K562 (cell line): ENCODE results near the gene SEMA6B. TPM values are rescaled to one million over a fixed set of nuclear protein-coding genes. Genes with fewer than 3 reads are reported as not detected.

Experiments
- ATAC-seq: fragments of 200-7000 bp; cut with Tn5 transposase; 3 replicates; pipeline ENCODE4 v1.9.1; 2020; ENCODE audit warnings: moderate library complexity
- BruUV-seq: library from RNA; stranded (reverse); fragments of 400-500 nt; replicated peaks from 2 replicates; lab custom pipeline; 2021; lab: Mats Ljungman, UMichigan
- CTCF ChIA-PET: fragments of 300-600 bp; formaldehyde crosslinking; extraction: SDS; loops from one replicate; lab custom pipeline; 2021; ENCODE audit warnings: low intra/inter-chr PET ratio; lab: Yijun Ruan, JAX
- POLR2A ChIA-PET: fragments of 300-600, 350-650 bp; sonication (Branson Sonifier 250); formaldehyde crosslinking; extraction: SDS; loops from one replicate; lab custom pipeline; 2021; ENCODE audit warnings: antibody characterized with exemption, inconsistent platforms; lab: Yijun Ruan, JAX
- DNase-seq, 4 experiments: peaks; one replicate each; pipeline versions ENCODE4 v3.0.0 to v3.0.0-alpha.2; 2011 to 2018; ENCODE audit warnings: low spot score in 3 of 4, mixed read lengths in 3 of 4; ENCODE audit errors: extremely low read depth in 1 of 4
- FAIRE-seq: peaks from 2 replicates; lab custom pipeline; 2011; peaks lifted over from hg19 to GRCh38; lab: Jason Lieb, UNC
- H2AFZ ChIP-seq: 2 replicates; pipeline ENCODE4 v1.6.0; 2011; ENCODE audit warnings: low read depth, low read length, control low read depth, inconsistent platforms
- H3K27ac ChIP-seq: fragments of 200-600 bp; 3 replicates; pipeline ENCODE4 v1.8.0; 2011; ENCODE audit warnings: low read depth, mild to moderate bottlenecking, control low read depth, inconsistent platforms, low read length, moderate library complexity, mixed read lengths; ENCODE audit errors: extremely low read depth
- H3K27me3 ChIP-seq, 2 experiments: fragments of 300-600 bp in 1 of 2; 2 replicates in 1 of 2; 3 replicates in 1 of 2; pipeline versions ENCODE4 v1.6.0 to v1.8.0; 2011; ENCODE audit warnings: inconsistent platforms in 2 of 2, low read length in 2 of 2, mild to moderate bottlenecking in 1 of 2, mixed read lengths in 1 of 2, moderate library complexity in 1 of 2; ENCODE audit not compliant: control insufficient read depth in 2 of 2, insufficient read depth in 2 of 2
- H3K36me3 ChIP-seq: fragments of 300-600 bp; 3 replicates; pipeline ENCODE4 v1.8.0; 2011; ENCODE audit warnings: mild to moderate bottlenecking, low read length, inconsistent platforms; ENCODE audit not compliant: control insufficient read depth, insufficient read depth
- H3K4me1 ChIP-seq, 2 experiments: fragments of 200-600 bp in 1 of 2; replicated peaks in 1 of 2; 2 replicates in 1 of 2; 3 replicates in 1 of 2; pipeline versions ENCODE4 v1.5.1 to v1.8.0; 2011; ENCODE audit warnings: inconsistent platforms in 2 of 2, low read length in 2 of 2, mild to moderate bottlenecking in 1 of 2, mixed read lengths in 1 of 2, moderate library complexity in 1 of 2; ENCODE audit not compliant: control insufficient read depth in 2 of 2, insufficient read depth in 2 of 2
- H3K4me2 ChIP-seq: 2 replicates; pipeline ENCODE4 v1.6.1; 2011; ENCODE audit warnings: low read length, control low read depth, inconsistent platforms, mixed read lengths; ENCODE audit not compliant: insufficient read depth
- H3K4me3 ChIP-seq: fragments of 200-600 bp; sonication (generic), shearing (Covaris generic); 2 replicates; pipeline ENCODE4 v1.5.1; 2016; ENCODE audit warnings: control low read depth, inconsistent platforms
- H3K79me2 ChIP-seq: fragments of 200-600 bp; 3 replicates; pipeline ENCODE4 v1.8.0; 2011; ENCODE audit warnings: low read length, inconsistent platforms; ENCODE audit not compliant: control insufficient read depth, insufficient read depth
- H3K9ac ChIP-seq, 2 experiments: 2 replicates each; pipeline versions ENCODE4 v1.6.0 to v1.6.1; 2011; ENCODE audit warnings: low read depth in 2 of 2, low read length in 2 of 2, control low read depth in 1 of 2, inconsistent platforms in 1 of 2, mild to moderate bottlenecking in 1 of 2, mixed read lengths in 1 of 2; ENCODE audit not compliant: insufficient read depth in 1 of 2
- H3K9me1 ChIP-seq: one replicate; pipeline ENCODE4 v1.6.0; 2011; ENCODE audit warnings: inconsistent platforms, mild to moderate bottlenecking, low read length, moderate library complexity; ENCODE audit not compliant: control insufficient read depth, insufficient read depth
- H3K9me3 ChIP-seq: replicated peaks from 2 replicates; pipeline ENCODE4 v1.5.1; 2011; ENCODE audit warnings: low read depth, low read length, inconsistent platforms; ENCODE audit not compliant: control insufficient read depth, insufficient read depth
- H4K20me1 ChIP-seq: replicated peaks from 2 replicates; pipeline ENCODE4 v1.6.1; 2011; ENCODE audit warnings: low read length, inconsistent platforms, mixed read lengths; ENCODE audit not compliant: control insufficient read depth, insufficient read depth
- ADNP ChIP-seq: fragments of 200-800 bp; sonication (Bioruptor generic); IDR thresholded peaks from 2 replicates; pipeline ENCODE4 v1.6.1; 2016; ENCODE audit warnings: missing genetic modification characterization, missing compliant biosample characterization
- CBFB ChIP-seq: sonication (generic); formaldehyde crosslinking; IDR thresholded peaks from 2 replicates; pipeline ENCODE4 v1.4.0; 2020; ENCODE audit warnings: mild to moderate bottlenecking, missing genetic modification reagents
- FOSL1 ChIP-seq: fragments of 200-800 bp; sonication (Bioruptor generic); conservative IDR thresholded peaks from 2 replicates; pipeline ENCODE4 v1.6.1; 2016; ENCODE audit warnings: missing genetic modification characterization, missing compliant biosample characterization
- JUND ChIP-seq, 2 experiments: IDR thresholded peaks; 2 replicates in 1 of 2; 3 replicates in 1 of 2; pipeline ENCODE4 v1.6.1; 2011; ENCODE audit warnings: borderline replicate concordance in 2 of 2, low read depth in 2 of 2, low read length in 2 of 2, improper control_type of control experiment in 1 of 2, missing biosample characterization in 1 of 2, missing genetic modification characterization in 1 of 2, missing genetic modification reagents in 1 of 2
- POLR2G ChIP-seq: fragments of 200-400 bp; formaldehyde crosslinking; IDR thresholded peaks from 2 replicates; pipeline ENCODE4 v1.6.1; 2017; ENCODE audit warnings: low read depth, mild to moderate bottlenecking, antibody characterized with exemption, low read length, moderate library complexity
- ZBTB7A ChIP-seq: IDR thresholded peaks from 2 replicates; pipeline ENCODE4 v1.6.1; 2011; ENCODE audit warnings: low read depth, mild to moderate bottlenecking, low read length, moderate library complexity, borderline replicate concordance; ENCODE audit not compliant: control insufficient read depth
- ZNF75A ChIP-seq: fragments of 450-650 bp; formaldehyde crosslinking; IDR thresholded peaks from 2 replicates; pipeline ENCODE4 v1.4.0; 2020; ENCODE audit warnings: mild to moderate bottlenecking
- WGBS: fragments of 100-300 bp; shearing (Covaris generic); methylation state at CpG from one replicate; pipeline ENCODE4 v1.1.6; 2016; ENCODE audit warnings: low coverage, mixed read lengths; ENCODE audit not compliant: insufficient coverage; ENCODE audit errors: missing lambda C conversion rate; 5-methylcytosine and 5-hydroxymethylcytosine counted together
- in situ Hi-C: fragments of 300-500 bp; cut with MboI; formaldehyde crosslinking; loops from 4 replicates; pipeline ENCODE4 v1.15.0; 2018; ENCODE audit warnings: inconsistent platforms, mixed read lengths
- intact Hi-C: fragments of 100-400 bp; cut with micrococcal nuclease; formaldehyde crosslinking; loops from 2 replicates; pipeline ENCODE4 v1.14.2; 2022
- polyA plus RNA-seq, 8 experiments: library from polyadenylated mRNA; depleted of rRNA in 4 of 8; stranded (reverse) in 5 of 8; unstranded in 3 of 8; fragments of >200 nt; fragmentation: Nextera tagmentation in 2 of 8; fragmentation: Illumina TruSeq in 1 of 8; extraction: Ambion mirVana in 2 of 8; extraction: Trizol in 1 of 8; gene quantifications; 2 replicates each; pipeline versions ENCODE4 v1.2.1 to v1.2.3, GENCODE V29; 2011 to 2014; ENCODE audit warnings: inconsistent platforms in 1 of 8, missing spikeins in 1 of 8
- total RNA-seq, 7 experiments: library from RNA; depleted of rRNA in 6 of 7; stranded (reverse); fragments of >200 nt in 6 of 7; fragmentation: Illumina TruSeq in 2 of 7; extraction: Trizol in 2 of 7; gene quantifications; 2 replicates each; pipeline versions ENCODE4 v1.2.1 to v1.2.3, GENCODE V29; 2011 to 2021; ENCODE audit warnings: low replicate concordance in 1 of 7
- TF ChIP-seq, protein P1 (sequence below): IDR thresholded peaks from 2 replicates; pipeline ENCODE4 v1.6.1; 2011; ENCODE audit warnings: borderline replicate concordance, low read depth, mild to moderate bottlenecking, moderate library complexity, low read length; ENCODE audit not compliant: insufficient read depth, poor library complexity, severe bottlenecking
- TF ChIP-seq, protein P2 (sequence below), 3 experiments: IDR thresholded peaks in 2 of 3; conservative IDR thresholded peaks in 1 of 3; 2 replicates each; pipeline ENCODE4 v1.5.1; 2011 to 2012; ENCODE audit warnings: low read length in 3 of 3, mild to moderate bottlenecking in 3 of 3, control low read depth in 2 of 3, improper control_type of control experiment in 1 of 3, inconsistent platforms in 1 of 3, low read depth in 1 of 3, mixed read lengths in 1 of 3, moderate library complexity in 1 of 3; ENCODE audit not compliant: insufficient read depth in 2 of 3
- TF ChIP-seq, protein P3 (sequence below): sonication (generic); formaldehyde crosslinking; IDR thresholded peaks from 2 replicates; pipeline ENCODE4 v1.8.1; 2023; ENCODE audit warnings: mild to moderate bottlenecking, missing genetic modification reagents
- TF ChIP-seq, protein P4 (sequence below), 2 experiments: fragments of 450-650 bp in 1 of 2; sonication (generic) in 1 of 2; formaldehyde crosslinking in 1 of 2; IDR thresholded peaks in 1 of 2; conservative IDR thresholded peaks in 1 of 2; 2 replicates each; pipeline versions ENCODE4 v1.6.1 to v1.8.1; 2016 to 2023; ENCODE audit warnings: mild to moderate bottlenecking in 2 of 2, moderate library complexity in 2 of 2, inconsistent platforms in 1 of 2, missing genetic modification reagents in 1 of 2

SEMA6B gene
- total and polyA plus RNA-seq, 9 of the 15 experiments (the other 6 are each of a cell fraction or from before 2014, with no cell fraction given): 0.65 to 4.6 (median 2.5) TPM; not detected in 2

DNA sequence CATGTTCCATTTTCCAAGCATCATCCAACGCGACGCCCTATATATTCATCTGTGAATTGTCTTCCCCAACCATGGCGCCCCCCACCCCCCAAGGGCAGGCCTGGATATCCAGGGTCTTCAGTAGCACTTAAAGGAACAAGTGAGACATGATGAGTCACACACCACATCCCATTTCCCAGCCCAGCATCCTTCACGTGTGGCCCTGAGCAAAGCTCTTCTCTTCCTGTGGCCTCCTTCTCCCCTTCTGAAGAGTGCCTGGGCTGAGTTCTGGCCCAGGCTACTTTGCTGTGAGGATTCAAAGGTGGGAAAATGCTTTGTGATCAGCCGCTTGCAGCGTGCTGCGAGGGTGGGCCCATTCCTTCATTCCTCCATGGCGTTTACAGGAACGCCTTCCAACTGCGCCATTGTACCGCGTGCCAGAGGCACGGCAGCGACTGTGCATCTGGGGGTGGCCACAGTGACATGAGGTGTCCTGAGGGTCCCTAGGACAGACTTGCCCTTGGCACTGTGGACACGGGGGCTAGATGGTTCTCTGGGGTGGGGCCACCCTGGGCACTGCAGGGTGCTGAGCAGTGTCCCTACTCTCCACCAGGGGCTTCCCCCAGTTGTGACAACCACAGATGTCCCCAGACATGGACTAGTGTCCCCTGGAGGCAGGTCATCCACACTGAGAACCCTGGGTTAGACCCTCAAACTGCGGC is 52.9 kb downstream of the SEMA6B start:
- H3K36me3 ChIP-seq: peaks cover 13% of the 10 kb centered on the region; the same call in 1 of the 3 replicates
- intact Hi-C loops: no loop called here
- H3K27ac ChIP-seq: no peak overlapping the region
- peaks cover 3% of the 10 kb centered on the region for H3K9me1 ChIP-seq
- POLR2A ChIA-PET: no interaction called here
- no TSS peak for BruUV-seq
- H3K4me3 ChIP-seq: no peak overlapping the region
- CTCF ChIA-PET: no interaction called here
- H3K4me1 ChIP-seq: peaks cover 0 to 73% of the 10 kb centered on the region in 2 experiments; a peak in 2 of 5 replicates
- in situ Hi-C loops: no loop called here
- H3K9ac ChIP-seq: no peak overlapping the region; a peak in 1 of 4 replicates
- TF ChIP-seq, protein P1, sequence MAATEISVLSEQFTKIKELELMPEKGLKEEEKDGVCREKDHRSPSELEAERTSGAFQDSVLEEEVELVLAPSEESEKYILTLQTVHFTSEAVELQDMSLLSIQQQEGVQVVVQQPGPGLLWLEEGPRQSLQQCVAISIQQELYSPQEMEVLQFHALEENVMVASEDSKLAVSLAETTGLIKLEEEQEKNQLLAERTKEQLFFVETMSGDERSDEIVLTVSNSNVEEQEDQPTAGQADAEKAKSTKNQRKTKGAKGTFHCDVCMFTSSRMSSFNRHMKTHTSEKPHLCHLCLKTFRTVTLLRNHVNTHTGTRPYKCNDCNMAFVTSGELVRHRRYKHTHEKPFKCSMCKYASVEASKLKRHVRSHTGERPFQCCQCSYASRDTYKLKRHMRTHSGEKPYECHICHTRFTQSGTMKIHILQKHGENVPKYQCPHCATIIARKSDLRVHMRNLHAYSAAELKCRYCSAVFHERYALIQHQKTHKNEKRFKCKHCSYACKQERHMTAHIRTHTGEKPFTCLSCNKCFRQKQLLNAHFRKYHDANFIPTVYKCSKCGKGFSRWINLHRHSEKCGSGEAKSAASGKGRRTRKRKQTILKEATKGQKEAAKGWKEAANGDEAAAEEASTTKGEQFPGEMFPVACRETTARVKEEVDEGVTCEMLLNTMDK: peak; percentile 7
- TF ChIP-seq JUND (IDR thresholded peaks at IDR 0.05; ENCODE audit: borderline replicate concordance, low read depth, low read length): peak; percentile 34; the same call in 1 of the 2 replicates
- no peak for TF ChIP-seq JUND (tag; IDR thresholded peaks at IDR 0.05; ENCODE audit: borderline replicate concordance, low read depth, low read length)
- TF ChIP-seq POLR2G: peak; percentile 45; the same call in 1 of the 2 replicates
- TF ChIP-seq, protein P2, sequence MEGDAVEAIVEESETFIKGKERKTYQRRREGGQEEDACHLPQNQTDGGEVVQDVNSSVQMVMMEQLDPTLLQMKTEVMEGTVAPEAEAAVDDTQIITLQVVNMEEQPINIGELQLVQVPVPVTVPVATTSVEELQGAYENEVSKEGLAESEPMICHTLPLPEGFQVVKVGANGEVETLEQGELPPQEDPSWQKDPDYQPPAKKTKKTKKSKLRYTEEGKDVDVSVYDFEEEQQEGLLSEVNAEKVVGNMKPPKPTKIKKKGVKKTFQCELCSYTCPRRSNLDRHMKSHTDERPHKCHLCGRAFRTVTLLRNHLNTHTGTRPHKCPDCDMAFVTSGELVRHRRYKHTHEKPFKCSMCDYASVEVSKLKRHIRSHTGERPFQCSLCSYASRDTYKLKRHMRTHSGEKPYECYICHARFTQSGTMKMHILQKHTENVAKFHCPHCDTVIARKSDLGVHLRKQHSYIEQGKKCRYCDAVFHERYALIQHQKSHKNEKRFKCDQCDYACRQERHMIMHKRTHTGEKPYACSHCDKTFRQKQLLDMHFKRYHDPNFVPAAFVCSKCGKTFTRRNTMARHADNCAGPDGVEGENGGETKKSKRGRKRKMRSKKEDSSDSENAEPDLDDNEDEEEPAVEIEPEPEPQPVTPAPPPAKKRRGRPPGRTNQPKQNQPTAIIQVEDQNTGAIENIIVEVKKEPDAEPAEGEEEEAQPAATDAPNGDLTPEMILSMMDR (IDR thresholded peaks at IDR 0.05 in 2 of 3, conservative IDR thresholded peaks at IDR 0.05 in 1 of 3; ENCODE audit: insufficient read depth in 2 of 3, low read depth in 1 of 3, low read length in 3 of 3): peak; percentile 41 to 94 (median 43); a peak in 4 of 6 replicates
- TF ChIP-seq ZBTB7A: peak; percentile 23; the same call in 1 of the 2 replicates
- no peak for TF ChIP-seq ADNP
- TF ChIP-seq ZNF75A (CRISPR knock-in tag): no peak
- peak; percentile 58 for TF ChIP-seq FOSL1 (tag)
- TF ChIP-seq, protein P3, sequence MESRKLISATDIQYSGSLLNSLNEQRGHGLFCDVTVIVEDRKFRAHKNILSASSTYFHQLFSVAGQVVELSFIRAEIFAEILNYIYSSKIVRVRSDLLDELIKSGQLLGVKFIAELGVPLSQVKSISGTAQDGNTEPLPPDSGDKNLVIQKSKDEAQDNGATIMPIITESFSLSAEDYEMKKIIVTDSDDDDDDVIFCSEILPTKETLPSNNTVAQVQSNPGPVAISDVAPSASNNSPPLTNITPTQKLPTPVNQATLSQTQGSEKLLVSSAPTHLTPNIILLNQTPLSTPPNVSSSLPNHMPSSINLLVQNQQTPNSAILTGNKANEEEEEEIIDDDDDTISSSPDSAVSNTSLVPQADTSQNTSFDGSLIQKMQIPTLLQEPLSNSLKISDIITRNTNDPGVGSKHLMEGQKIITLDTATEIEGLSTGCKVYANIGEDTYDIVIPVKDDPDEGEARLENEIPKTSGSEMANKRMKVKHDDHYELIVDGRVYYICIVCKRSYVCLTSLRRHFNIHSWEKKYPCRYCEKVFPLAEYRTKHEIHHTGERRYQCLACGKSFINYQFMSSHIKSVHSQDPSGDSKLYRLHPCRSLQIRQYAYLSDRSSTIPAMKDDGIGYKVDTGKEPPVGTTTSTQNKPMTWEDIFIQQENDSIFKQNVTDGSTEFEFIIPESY (CRISPR knock-in tag): peak; percentile 85
- TF ChIP-seq CBFB (CRISPR knock-in tag): no peak
- TF ChIP-seq, protein P4, sequence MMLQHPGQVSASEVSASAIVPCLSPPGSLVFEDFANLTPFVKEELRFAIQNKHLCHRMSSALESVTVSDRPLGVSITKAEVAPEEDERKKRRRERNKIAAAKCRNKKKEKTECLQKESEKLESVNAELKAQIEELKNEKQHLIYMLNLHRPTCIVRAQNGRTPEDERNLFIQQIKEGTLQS (IDR thresholded peaks at IDR 0.05): peak; percentile 47; the same call in 1 of the 2 replicates
- TF ChIP-seq, protein P4 (CRISPR knock-in tag; conservative IDR thresholded peaks at IDR 0.05): no peak
- no peak for FAIRE-seq
- H3K27me3 ChIP-seq: peaks cover 7 to 12% of the 10 kb centered on the region in 2 experiments; a peak in 4 of 5 replicates
- 64% methylated on average over 17 of the region's 17 CpGs for WGBS
- DNase-seq: peak in 1 of 4 experiments; percentile 27
- peak; percentile 72 for ATAC-seq
- peaks cover 5% of the 10 kb centered on the region; the same call in 1 of the 2 replicates for H4K20me1 ChIP-seq
- H3K4me2 ChIP-seq: no peak overlapping the region
- no peaks in the 10 kb centered on the region for H3K79me2 ChIP-seq
- no peaks in the 10 kb centered on the region for H3K9me3 ChIP-seq
- no peak overlapping the region for H2AFZ ChIP-seq
